ENCODE results near the gene HPCAL1.
"Not testable (repeated sequence)": the region's sequence is repeated elsewhere in the genome, so short reads cannot be mapped to it uniquely, and the experiment has no call there.

Gene HPCAL1

DNA sequence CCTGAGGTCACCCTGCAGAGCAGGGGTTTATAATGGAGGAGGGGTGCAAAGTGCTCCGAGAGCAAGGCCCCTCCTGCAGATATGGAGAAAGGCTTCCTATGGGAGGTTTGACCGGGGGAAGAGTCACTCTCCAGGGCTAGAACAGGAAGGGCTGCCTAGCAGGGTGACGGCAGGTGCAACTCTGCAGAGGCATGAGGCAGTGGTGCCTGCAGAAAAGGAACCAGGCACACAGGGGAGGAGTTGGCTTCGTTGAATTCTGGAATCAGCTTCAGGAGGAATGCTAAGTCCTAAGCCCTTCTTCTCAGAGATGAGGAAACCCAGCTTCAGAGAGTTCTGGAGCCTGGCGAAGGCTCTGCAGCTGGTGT is 17.5 kb upstream of the HPCAL1 start:
- no peak for DNase-seq

DNA sequence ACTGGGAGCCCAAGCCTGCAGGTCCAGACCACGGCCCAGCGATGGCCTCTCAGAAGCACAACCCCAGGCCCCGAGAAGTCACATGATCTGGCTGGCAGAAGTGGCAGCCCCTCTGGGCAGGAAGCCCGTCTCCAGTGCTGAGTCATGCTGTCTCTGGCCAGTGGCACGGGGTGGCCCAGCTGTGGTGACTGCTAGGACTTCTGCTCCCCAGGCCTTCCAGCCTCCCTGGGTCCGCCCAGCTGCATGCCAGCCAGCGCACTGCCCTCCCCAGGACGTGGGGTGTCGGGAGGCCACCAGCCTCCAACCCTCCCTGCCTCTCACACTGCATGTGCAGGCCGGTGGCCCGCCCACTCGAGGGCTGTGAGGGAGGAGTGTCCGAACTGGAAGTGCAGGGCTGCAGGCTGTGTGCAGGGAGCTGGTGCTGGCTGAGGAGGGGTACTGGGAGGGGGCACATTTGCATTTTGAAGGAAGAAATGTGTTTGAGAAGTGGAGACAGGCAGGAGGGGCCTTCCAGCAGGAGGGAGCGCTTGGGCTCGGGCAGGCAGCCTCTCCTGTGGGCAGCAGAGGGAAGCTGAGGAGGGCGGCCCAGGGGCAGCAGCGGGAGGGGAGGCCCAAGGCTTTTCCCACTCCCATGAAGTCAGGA is 17.0 kb upstream of the HPCAL1 start:
- peak; percentile 19 for DNase-seq

DNA sequence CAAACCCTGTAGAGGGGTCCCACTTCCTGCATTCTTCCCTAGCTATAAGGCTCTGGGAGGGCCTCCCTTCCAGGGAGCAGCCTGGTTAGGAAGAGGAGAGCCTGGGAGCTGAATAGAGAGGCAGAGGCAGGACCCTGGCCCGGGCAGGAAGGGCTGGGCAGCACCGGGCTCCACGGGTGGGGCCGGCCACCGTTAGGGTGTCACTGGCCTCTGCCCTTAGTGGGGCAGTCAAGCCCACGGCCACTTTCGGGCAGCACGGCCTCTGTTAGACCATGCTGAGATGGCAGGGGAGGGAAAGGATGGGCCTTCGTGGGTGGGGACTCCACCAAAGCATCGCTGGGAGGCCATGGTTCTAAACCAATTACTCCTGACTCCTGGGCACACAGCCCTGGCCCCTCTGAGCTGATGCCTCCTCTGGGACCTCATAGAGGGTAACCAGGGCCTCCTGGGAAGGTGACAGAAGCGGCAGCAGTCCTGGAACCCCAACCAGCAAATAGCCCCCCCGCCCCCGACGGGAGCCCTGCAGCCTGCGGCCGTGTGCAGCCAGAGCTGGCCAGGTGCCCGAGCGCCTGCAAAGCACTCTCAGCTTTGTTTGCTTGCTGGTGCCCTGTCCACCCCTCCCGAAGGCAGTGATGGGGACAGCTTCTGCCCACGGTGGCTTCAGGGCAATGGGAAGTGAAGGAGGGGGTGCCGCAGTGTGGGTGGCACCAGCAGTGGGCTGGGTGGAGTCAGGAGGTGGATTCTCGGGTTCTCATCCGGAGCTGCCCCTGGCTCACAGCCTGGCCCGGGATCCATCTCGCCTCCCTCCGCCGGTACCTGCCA is 16.3 kb upstream of the HPCAL1 start:
- no peak for DNase-seq

DNA sequence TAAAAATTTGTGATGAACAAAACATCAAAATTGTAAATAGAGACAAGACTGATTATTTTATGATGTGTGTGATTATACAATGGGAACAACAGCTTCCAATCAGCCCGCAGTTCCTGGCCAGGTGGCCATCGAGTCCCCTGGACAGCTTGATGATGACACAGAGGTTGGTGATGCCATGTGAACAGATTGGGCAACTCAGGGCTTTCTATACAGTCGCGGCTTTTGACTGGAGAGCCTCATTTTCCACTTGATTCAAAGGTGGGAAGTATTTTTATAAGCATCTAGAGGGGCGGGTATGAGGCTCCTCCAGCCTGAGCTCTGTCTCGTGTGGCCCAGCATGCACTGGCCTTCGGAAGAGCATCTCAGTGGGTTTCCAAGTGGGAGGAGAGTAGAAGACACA is 14.9 kb upstream of the HPCAL1 start:
- DNase-seq = no peak

DNA sequence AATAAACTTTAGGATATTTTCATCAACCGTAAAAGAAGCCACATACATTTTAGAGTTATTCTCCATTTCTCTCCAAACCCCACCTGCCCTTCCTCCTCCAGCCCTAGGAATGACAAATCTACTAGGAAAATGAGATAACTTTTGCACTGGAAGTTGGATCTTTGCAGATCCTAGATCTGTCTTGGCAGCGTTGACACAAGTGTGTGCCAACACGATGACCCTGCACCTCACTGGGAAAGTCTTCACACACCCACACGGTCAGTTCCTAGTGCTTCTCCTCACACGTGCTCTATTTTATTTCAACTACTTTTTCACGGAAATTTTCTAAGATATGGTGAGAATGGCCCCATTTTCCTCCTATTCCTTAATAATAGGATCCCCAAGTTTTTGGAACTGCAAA is 14.1 kb upstream of the HPCAL1 start:
- DNase-seq = no peak

DNA sequence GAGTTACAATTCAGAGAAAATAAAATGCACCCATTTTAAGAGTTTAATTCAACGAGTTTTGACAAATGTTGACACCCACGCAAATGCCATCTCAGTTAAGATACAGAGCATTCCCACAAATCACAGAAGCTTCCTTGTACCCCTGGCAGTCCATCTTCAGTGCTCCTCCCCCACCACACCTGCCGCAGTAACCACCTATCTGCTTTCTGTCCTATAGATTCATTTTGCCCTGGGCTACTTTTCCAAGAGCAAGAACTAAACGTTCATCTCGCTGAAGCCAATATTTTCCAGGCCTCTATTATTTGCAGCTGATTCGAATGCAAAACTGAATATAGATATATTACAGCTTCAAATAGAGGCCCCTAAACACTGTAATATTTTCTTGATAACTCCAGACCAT is 13.4 kb upstream of the HPCAL1 start:
- no peak for DNase-seq

DNA sequence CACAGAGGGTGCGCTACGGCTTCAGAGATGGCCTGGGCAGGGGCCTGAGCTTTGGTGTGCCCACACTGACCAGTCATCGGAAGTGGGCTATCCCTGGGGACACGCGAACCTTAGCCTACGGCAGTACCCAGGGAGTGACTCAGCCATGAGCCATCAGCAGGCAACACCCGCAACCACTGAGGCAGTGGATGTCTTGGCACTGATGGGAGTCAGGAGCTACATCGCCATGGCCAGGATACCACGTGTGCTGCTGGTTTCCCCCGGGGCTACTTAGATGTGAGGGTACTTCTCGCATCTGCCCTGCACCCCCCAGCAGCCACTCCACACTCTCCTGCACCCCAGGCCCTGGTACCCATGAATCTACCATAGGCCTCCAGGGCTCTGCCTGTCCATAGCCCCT is 12.8 kb upstream of the HPCAL1 start:
- DNase-seq = no peak

DNA sequence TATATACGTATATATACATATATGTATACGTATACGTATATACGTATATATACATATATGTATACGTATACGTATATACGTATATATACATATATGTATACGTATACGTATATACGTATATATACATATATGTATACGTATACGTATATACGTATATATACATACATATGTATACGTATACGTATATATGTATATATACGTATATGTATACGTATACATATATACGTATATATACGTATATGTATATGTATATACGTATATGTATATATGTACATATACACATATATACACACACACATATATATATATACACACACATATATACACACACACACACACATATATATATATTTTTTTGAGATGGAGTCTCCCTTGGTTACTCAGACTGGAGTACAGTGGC is 11.3 kb upstream of the HPCAL1 start:
- not testable (repeated sequence) for DNase-seq

DNA sequence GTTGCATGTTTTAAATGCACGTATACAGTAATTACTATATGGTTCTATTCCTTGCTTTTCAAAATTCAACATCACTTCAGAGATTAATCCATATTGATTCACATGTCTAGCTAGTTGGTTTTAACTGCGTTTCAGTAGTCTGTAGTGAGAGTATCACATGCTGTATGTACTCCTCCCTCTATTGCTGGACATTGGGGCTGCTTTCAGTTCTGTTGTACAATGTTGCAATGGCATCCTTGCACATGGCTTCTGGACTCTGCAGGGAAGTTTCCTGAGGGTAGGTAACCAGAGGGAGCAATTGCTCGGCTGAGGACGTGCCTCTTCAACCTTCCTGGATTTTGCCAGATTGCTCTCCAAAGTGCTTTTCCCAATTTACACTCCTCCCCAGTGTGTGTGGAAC is 10.7 kb upstream of the HPCAL1 start:
- no peak for DNase-seq

DNA sequence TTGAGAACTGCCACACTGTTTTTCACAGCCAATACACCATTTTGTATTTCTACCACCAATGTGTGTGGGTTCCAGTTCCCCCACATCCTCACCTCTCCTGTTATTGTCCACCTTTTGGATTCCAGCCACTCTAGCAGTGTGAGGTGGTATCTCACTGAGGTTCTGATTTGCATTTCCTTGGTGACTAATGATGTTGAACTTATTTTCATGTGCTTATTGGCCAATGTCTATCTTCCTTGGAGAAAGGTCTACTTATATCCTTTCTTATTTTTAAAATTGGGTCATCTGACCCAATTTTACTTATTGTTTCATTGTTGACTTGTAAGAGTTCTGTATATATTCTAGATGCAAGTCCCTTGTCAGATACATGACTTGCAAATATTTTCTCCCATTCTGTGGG is 9.1 kb upstream of the HPCAL1 start:
- no peak for DNase-seq

DNA sequence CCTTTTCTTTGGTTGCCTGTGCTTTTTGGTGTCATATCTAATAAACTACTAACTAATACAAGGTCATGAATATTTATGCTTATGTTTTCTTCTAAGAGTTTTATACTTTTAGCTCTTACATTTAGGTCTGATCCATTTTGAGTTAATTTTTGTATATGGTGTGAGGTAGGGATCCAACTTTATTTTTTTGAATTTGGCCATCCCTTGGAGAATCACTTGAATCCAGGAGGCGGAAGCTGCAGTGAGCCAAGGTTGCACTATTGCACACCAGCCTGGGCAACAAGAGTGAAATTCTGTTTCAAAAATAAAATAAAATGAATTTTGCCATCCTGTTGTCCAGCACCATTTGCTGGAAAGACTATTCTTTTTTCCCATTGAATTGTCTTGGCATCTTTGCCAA is 8.6 kb upstream of the HPCAL1 start:
- DNase-seq = no peak

DNA sequence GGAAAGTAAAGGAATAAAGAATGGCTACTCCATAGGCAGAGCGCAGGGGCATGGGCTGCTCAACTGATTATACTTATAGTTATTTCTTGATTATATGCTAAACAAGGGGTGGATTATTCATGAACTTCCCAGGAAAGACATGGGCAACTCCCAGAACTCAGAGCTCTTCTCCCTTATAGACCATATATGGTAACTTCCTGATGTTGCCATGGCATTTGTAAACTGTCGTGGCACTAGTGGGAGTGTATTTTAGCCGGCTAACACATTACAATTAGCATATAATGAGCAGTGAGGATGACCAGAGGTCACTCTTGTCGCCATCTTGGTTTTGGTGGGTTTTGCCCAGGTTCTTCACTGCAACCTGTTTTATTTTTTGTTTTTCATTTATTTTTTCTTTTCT is 7.1 kb upstream of the HPCAL1 start:
- DNase-seq = not testable (repeated sequence)

DNA sequence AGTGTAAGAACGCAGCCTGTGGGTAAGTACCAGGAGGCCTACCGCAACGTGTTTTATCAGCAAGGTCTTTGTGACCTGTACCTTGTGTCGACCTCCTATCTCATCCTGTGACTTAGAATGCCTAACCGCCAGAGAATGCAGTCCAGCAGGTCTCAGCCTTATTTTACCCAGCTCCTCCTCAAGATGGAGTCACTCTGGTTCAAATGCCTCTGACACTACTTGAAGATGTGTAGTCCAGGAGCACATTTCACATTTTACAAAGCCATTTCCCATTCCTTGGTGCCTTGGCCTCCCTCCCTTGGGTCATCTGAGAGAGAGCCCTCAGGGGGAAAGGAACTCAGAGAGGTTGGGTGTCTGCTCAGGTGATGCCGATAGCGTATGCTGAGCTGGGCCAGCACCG is 6.6 kb upstream of the HPCAL1 start:
- DNase-seq = no peak

DNA sequence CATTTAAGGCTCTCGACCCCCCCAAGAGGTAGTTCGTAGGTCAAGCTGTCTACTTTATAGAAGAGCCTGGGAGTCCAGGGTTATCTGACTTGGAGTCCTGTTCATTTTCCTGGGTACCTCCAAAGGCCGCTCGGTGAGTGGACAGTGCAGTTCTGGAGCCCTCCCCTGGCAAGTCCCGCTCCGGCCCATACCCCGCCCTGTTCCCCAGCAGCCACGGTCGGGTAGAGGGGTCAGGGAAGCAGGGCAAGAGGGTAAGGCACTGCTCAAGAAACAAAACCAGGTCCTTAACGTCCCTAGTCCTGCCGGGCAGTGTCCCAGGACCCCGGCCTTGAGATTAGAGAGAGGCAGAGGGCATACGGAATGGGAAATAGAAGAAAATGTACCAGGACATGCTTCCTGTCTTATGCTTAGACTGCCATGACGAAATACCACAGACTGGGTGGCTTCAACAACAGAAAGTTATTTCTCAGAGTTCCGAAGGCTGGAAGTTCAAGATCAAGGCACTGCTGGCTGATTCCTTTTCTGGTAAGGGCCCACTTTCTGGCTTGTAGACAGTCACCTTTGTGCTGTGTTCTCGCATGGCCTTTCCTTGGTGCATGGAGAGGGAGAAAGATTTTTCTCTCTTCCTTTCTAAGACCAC is 5.4 kb upstream of the HPCAL1 start:
- DNase-seq = no peak

DNA sequence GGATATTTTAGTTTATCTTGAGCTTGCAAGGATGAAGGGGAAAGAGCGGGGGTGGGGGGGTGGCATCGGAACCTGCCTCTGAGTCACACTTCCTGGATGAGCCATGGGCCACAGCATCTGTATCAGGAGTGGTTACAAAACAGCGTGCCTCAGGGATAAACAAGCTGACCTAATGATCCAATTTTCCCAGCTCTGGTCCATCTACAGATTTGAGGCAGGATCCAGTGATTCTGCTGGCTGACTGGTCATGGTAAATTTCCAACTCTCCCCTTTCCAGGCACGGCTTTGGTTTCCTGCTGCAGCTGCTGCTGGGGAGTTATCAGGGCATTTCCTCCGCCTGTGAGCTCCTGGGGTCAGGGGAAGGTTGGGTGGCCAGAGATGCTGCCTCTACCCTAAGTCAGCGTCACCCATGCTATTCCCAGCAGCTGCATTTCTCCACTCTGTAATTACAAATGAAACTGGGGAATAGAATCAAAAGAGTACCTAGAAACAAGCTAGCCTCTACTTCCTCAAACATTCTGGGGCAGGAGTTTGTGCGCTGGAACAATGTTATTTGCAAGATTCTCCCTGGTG is 4.7 kb upstream of the HPCAL1 start:
- no peak for DNase-seq

DNA sequence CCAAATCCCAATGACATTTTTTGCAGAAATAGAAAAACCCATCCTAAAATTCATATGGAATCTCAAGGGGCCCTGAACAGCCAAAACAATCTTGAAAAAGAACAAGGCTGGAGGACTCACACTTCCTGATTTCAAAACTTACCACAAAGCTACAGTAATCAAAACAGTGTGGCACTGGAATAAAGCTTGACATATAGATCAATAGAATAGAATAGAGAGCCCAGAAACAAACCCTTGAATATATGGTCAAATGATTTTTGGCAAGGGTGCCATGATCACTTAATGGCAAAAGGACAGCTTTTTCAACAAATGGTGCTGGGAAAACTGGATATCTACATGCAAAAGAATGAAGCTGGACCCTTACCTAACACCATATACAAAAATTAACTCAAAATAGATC is 3.9 kb upstream of the HPCAL1 start:
- DNase-seq = not testable (repeated sequence)

DNA sequence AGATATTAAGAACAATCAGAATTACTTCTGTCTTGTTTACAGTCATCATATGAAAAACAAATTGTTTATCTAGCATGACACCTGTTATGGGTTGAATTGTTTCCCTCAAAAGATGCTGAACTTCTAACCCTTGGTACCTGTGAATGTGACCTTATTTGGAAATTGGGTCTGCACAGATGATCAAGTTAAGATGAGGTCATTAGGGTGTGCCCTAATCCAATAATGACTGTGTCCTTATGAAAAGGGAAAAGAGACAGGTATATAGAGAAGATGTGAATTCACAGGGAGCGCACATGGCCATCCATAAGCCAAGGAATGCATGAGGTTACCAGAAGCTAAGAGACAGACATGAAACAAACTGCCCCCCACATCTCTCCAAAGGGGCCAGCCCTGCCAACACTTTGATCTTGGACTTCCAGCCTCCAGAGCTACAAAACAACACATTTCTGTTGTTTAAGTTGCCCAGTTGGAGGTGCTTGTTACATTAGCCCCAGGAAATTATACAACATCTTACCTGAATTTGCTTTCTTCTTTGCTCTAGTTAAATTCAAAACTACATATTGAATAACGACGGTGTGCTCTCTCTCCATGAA is 2.3 kb upstream of the HPCAL1 start:
- DNase-seq = no peak

DNA sequence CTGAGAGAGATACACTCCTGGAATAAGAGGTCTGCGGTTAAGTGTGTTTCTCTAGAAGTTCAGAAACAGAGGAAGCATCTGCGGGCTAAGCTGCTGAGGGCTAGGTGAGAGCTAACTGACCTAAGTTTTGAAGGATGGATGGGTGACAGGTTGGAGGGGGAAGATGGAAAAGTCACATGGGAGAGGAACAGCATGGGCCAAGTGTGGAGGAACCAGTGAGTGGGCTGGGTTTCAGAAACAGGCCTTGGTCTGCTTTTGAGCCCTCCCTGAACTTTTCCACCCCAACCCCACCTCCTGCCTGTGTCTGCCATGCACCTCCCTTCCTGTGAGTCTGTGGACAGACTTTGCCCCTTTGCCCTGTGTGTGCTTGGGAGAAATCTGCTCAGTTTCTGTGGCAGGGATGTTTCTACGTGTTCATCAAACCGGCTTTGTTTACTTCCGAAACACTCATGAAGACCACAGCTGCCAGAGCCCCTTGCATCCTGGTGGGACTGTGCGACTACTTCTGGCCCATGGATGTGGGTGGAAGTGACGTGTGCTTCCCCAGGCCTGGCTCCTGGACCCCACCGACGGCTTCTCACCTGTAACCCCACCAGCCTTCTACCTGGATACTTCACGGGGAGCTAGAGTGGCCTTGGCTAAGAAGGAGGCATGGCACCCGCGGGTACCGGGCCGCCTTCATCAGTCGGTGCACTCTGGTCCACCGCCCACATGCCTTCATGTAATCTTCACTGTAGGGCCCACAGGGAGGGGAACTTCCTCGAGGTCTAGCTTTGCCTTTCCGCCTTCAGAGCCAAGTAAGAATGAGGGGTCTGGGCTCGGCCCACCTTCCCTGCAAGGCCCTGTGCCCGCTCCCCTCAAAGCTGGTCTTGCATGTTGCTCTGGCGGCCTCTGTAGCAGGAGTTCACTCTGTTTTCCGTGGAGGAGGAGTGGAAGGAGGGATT is 1.4 kb upstream of the HPCAL1 start:
- DNase-seq = peak; percentile 29

DNA sequence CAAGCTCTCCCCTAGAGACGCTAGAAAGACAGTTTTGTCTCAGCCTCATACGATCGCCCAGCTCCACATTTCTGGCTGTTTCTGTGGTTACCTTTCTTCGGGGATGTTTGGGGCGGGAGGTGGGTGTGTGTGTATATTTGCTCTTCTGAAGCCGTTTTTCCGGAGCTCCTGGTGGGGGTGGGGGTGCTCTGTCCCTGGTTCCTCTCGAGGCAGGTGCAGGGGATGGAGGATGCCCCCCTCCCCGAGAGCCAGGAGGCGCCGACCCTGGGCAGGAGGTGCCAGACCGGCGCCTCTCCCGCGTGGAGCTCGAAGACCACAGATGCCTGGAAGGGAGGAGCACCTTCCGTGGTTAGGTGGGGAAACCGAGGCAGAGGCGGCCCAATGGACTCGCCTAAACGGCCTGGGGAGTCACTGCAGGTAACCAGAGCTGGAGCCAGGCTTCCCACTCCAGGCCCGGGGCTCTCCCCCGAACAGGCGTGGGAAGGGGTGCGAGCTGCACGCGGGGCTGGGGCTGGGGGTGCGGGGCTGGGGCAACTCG is 694 bp upstream of the HPCAL1 start:
- DNase-seq = no peak

DNA sequence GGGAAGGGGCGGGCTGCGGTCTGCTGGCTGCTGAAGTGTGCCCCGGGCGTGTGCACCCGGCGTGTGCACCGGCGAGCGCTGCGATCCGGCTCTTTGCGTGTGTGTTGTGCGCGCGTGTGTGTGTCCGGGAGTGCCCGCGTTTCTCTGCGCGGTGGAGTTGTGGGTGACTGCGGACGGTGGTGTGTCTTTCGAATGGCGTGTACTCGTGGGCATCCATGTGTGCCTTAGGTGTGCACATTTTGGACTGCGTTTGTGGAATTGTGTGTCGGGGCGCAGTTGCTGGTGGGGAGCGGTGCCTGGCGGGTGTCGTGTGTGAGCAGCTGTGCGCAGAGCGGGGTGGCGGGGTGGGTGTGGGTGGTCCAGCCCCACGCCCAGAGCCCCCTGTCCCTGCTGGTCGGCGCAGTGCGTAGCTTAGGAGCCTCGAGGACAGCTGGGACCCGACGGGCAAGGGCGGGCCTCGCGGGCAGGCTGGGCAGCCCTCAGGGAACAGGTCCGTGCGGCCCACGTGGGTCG is 533 bp downstream of the HPCAL1 start:
- DNase-seq = no peak

DNA sequence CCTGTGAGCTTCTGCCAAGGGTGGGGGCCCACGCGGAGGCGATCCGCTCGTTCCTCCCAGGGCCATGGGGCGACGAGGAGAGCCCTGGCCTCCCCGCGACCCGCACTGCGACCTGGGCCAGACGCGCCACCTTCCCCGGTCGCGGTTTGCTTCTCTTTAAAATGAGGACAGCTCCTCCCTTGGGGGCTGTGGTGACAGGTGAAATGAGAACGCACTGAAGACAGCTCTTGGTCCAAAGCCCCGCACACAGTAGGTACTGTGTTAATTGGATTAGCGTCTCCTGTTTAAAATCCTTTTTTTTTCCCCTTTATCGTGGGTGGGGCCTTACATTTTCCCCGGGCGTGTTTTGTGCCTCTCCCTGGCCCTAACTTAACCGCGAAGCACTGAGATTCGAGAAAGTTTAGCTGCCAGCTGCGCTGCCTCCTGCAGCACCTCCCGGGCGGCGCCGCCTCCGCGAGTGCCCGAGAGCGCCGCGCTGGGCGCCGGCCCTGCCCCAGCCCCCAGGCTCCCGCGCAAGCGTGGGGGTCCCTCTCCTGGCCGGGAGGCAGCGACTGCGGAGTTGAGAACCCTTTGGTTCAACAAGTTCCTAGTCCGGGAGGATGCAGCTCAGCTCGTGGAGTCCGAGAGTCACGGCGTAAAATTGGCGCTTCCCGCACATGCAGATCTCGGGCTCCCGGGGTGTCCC is 1.1 kb downstream of the HPCAL1 start:
- DNase-seq = peak; percentile 62
